Adipose tissue (tissue), 3 donors: ENCODE data around the gene PPP2R5C. TPM values are rescaled to one million over a fixed set of nuclear protein-coding genes. Genes with fewer than 3 reads are reported as not detected.

Source experiments
- H3K27ac ChIP-seq: one replicate; pipeline ENCODE4 v1.5.1; 2013; ENCODE audit warnings: low read depth, low read length
- WGBS, 3 donors: extraction: QIAGEN DNeasy Blood & Tissue Kit; methylation state at CpG; one replicate each; pipeline ENCODE4 v1.1.7; 2013; 5-methylcytosine and 5-hydroxymethylcytosine counted together
- polyA plus RNA-seq, 3 donors: library from polyadenylated mRNA; stranded (reverse); fragments of 200-250 nt; gene quantifications; one replicate each; pipeline ENCODE4 v1.2.3, GENCODE V29; 2013
- donor health status: healthy with polysubstance abuse.
- donor health status: Bipolar disorder and iron deficiency.
- donor health status: healthy.

The PPP2R5C gene
- polyA plus RNA-seq, 3 donors = 30.6 to 84.0 (median 46.8) TPM

DNA sequence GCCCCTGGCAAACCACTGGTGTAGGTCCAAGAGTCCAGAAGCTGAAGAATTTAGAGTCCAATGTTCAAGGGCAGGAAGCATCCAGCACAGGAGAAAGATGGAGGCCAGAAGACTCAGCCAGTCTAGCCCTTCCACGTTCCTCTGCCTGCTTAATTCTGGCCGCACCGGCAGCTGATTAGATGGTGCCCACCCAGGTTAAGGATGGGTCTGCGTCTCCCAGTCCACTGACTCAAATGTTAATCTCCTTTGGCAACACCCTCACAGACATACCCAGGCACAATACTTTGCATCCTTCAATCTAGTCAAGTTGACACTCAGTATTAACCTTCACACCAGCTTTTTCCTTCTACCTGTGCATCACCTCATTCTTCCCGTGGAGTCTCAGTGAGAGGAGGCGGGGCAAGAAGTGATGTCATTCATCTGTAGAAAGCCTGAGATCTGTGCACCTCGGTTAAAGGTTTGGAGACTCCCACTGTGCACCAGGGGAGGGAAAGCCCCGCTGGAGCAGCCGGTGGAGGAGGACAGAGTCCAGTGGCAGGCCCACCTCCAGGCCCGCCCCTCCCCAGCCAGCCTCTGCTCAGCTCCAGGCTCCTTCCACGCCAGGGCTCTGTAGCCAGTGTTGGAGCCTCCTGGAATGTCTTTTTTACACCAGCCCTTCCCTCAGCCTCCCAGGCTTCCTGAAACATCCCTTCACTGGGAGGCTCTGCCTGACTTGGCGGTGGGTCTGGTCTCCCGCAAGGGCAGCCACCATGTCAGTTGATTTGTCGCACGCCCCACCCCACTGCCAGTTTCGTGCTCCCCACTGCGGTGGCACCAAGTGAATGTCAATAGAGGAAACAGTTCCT lies 122.8 kb downstream of the PPP2R5C start:
- 94 to 96% (median 96%) methylated on average over 17 of the region's 17 CpGs for WGBS, 3 donors
- H3K27ac ChIP-seq = no peak overlapping the region

DNA sequence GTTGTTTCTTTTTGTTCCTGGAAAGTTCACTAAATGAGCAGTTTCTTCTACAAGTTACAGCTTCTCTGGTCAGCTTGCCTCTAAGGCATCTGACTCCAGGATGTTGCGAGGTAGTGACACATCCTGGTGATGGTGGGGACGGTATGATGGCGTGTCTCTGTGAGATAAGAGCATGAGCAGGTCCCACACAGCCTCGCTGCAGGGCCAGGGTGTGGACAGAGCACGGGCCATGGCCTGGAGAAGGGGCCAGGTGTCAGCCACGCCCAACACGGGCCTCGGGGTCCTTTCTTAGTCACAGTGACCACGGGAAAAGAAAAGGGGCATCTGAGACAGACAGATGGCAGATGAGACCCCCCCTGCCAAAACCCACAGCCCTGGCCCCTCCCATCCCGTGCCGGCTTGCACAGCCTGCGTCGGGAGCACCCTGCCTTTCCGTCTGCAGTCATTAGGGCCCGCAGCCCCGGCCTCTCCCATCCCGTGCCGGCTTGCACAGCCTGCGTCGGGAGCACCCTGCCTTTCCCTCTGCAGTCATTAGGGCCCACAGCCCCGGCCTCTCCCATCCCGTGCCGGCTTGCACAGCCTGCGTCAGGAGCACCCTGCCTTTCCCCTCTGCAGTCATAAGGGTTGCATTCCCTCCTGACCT lies 123.5 kb downstream of the PPP2R5C start:
- 96 to 99% (median 97%) methylated on average over 23 to 24 of the region's 24 CpGs for WGBS, 3 donors
- H3K27ac ChIP-seq = no peak overlapping the region

DNA sequence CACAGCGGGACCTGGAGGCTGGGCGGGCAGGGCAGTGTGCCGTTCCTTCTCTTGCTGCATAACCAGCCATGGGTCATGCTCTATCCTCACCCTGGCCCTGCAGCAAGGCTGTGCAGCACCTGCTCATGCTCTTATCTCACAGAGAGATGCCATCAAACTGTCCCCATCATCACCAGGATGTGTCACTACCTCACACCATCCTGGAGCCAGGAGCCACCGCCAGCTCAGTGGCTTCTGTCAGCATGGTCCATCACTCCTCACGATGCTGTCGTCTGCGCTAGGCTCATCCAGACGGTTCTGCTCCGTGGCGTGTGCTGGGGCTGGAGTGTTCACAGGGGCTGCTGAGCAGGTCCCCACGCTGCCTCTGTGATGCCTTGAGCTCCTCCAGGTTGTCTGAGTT lies 125.7 kb downstream of the PPP2R5C start:
- no peak overlapping the region for H3K27ac ChIP-seq
- WGBS, 3 donors = 92 to 98% (median 97%) methylated on average over 11 of the region's 11 CpGs

DNA sequence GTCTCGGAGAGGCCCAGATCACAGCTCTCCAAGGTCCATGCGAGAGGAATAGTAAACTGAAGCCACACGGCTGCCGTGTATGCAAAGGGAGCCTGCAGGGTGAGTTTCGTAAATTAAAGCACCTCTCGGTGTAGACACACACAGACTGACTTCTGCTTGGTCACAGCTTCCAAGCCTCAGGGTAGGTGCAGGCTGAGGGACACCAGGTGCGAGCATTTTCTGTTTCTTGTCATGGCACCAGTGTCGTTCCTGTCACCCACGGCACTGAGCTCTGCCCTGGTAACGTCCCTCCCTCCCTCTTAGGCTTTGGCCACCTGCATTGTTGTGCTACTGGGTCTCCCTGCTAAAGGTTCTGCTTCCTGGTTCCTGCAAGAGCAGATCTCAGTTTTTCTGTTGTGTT lies 126.7 kb downstream of the PPP2R5C start:
- 89 to 94% (median 93%) methylated on average over 10 of the region's 10 CpGs for WGBS, 3 donors
- H3K27ac ChIP-seq = no peak overlapping the region

DNA sequence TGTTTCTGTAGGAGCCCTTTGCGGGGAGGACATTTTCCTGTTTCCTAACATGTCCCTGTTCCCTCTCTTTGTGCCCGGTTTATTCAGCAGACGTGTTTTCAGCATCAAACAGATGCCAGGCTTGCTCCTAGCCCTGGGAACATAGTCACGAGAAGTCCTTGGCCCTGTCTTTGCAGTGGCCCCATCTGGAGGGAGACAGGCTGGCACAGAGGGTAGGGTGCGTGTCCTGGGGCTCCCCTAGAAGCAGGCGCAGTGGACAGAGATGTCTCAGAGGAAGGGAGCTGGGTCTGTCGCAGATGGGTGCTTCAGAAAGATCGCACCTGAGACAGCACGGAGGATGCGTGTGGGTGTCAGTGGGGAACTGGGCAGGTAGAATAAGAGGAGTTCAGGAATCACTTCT lies 127.9 kb downstream of the PPP2R5C start:
- 92 to 93% (median 92%) methylated on average over 10 of the region's 10 CpGs for WGBS, 3 donors
- no peak overlapping the region for H3K27ac ChIP-seq

DNA sequence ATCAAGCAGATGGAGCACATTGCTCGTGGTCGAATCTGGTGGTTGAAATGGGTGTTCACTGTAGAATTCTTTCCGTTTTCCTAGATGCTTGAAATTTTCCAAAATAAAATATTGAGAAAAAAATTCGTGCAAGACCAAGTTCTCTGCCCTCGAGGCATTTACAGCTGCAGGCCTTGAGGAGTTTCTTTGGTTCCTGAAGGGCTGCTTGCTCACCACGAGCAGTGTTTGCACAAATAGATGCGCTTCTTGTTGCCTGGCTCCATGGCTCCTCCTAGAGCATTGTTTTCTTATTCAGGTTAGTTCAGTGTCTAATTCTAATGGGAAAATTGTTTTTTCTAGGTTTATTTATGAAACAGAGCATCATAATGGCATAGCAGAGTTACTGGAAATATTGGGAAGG lies 128.4 kb downstream of the PPP2R5C start:
- H3K27ac ChIP-seq = no peak overlapping the region
- WGBS, 3 donors = 67 to 80% (median 75%) methylated on average over 7 of the region's 7 CpGs

DNA sequence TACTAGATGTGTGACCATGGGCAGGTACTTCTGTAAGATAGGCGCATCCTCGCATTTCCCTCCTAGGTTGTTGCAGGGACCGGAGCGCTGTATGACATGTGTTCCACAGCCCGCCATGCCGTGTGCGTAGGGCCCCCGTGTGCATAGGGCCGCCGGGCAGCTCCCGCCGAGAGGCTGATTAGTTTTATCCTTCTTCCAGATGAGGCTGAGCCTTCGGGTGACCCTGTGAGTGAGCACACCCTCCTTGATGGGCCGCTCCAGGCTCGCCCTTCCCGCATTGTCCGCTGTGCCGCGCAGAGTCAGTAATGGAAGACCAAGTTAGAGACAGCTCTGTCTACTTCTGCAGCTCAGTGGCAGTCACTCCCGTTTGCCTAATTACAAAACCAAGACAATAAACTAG lies 130.0 kb downstream of the PPP2R5C start:
- WGBS, 3 donors = 94 to 98% (median 96%) methylated on average over 20 of the region's 20 CpGs
- no peak overlapping the region for H3K27ac ChIP-seq

DNA sequence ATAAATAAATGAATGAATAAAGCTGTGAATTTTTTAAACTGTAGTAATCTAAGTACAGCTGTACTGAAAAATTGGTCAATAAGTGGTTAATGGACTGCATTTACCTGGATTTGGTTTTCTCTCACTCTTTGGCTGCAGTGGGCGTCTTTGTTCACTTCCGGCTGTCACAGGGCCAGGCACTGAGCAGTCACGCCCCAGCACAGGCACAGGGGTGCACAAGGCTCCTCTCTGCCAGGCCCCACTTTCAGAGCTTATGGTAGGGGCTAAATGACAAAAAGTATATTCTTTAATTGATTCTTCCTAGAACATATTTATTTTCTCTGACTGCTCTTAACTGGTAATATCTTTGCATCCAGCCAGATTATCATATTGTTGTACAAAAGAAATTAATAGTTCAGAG lies 132.2 kb downstream of the PPP2R5C start:
- 85 to 91% (median 86%) methylated on average over 3 of the region's 3 CpGs for WGBS, 3 donors

DNA sequence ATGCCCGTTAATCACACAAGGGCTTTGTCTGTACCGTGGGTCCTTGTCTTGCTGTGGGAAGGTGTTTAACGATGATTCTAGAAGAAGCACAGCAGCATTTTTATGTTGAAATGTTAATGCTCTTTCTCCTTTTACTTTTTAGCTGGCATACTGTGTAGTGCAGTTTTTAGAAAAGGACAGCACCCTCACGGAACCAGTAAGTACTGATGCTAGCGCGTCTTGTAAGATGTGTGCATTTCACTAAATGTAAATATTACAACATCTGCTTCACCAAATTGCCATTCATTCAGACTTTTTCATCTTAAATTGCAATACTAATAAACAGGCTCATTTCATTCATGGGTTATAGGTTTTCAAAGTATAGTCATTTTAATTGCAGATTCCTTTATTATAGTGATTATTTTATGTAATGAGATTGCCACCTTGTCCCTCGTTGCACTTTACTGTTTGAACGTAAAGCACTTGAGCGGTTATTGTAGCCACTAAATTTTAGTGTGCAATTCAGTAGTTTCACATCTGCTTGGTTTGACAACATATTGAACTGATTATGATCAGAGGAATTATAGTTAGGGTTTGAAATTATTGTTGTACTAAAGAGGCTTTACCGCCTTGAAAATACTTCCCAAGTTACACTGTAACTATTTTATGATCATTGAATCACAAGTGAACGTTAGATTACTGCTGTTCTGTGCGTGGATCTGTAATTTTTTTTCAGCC lies 133.0 kb downstream of the PPP2R5C start:
- H3K27ac ChIP-seq = no peak overlapping the region
- WGBS, 3 donors = 91 to 94% (median 93%) methylated on average over 12 of the region's 12 CpGs

More for the DNA sequence above, 132.2 kb downstream of the PPP2R5C start:
- H3K27ac ChIP-seq = no peak overlapping the region

DNA sequence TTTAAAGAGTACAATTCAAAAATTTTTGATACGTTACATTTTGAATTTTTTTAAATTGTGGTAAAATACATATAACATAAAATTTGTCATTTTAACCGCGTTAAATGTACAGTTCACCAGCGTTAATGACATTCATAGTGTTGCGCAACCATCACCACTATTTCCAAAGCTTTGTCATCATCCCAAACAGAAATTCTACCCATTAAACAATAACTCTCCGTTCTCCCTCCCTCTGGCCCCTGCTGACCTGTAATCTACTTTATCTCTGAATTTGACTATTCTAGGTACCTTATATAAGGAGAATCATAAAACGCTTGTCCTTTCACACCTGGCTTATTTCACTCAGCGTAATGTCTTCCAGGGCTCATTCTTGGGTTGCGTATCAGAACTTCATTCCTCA lies 133.7 kb downstream of the PPP2R5C start:
- 86 to 92% (median 87%) methylated on average over 9 of the region's 9 CpGs for WGBS, 3 donors
- no peak overlapping the region for H3K27ac ChIP-seq

DNA sequence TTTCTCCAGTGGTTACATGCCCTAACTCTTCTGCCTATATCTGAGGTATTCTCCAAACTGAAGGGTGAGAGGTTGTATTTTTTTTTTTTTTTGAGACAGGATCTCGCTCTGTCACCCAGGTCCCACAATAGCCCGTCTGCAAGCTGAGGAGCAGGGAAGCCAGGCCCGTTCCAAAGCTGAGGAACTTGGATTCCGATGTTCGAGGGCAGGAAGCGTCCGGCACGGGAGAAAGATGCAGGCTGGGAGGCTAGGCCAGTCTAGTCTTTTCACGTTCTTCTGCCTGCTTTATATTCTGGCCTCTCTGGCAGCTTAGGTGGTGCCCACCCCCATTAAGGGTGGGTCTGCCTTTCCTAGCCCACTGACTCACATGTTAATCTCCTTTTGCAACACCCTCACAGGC lies 135.8 kb downstream of the PPP2R5C start:
- H3K27ac ChIP-seq = no peak overlapping the region
- 96 to 99% (median 97%) methylated on average over 9 of the region's 9 CpGs for WGBS, 3 donors

DNA sequence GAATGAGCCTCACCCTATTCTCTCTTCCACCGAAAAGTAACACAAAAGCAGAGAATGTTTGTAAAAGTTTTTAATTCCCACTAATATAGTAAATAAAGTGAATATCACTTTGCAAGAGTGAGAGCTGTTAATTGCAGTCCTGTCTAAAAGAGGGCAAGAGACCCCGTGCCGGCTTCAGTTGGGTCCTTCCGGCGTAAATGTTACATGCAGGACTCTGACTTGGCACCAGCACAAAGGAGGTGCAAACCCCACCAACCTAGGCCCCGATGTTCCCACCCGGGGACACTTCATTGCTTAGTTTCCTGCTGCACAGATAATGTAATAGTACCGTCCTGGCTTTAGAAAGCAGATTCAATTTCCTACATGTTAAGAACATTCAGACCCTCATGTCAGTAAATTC lies 136.9 kb downstream of the PPP2R5C start:
- WGBS, 3 donors = 94 to 95% (median 94%) methylated on average over 8 of the region's 8 CpGs
- H3K27ac ChIP-seq = no peak overlapping the region

DNA sequence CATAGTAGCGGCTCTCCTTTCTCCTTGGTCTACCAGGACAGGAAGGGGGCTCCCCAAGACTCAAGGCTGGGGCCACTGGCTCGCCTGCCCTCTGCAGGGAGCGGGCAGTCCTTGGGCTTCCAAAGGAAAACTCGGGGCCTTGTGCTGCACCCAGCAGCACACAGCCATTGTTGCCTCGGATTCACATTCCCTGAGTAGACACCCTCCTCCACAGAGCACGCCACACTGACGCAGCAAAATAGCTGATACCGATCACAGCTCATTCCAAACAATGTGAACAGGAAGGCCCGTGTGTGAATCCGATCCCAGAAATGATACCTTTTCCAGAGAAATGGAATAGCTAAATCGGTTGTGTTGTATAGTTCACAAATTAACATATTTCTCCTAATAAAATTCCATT lies 137.8 kb downstream of the PPP2R5C start:
- 96 to 97% (median 96%) methylated on average over 11 of the region's 11 CpGs for WGBS, 3 donors
- no peak overlapping the region for H3K27ac ChIP-seq

DNA sequence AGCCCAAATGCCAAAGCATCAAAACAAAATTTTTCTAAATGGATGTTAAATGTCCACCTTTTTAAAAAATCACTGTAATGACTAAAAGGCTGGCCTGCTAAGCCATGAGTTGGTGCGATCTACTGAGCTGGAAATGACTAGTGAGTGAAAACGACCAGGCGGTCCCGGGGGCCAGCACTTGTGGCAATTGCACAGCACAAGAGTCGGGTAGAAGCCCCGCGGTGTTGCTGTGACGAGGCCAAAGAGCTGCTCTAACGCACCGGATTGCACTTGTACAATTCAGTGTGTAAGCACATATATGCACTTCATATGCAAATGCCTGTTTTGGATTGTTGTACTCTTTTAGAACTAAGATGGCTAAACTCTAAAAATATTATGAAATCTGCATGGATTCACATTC lies 138.7 kb downstream of the PPP2R5C start:
- WGBS, 3 donors = 93 to 96% (median 95%) methylated on average over 10 of the region's 10 CpGs
- no peak overlapping the region for H3K27ac ChIP-seq

DNA sequence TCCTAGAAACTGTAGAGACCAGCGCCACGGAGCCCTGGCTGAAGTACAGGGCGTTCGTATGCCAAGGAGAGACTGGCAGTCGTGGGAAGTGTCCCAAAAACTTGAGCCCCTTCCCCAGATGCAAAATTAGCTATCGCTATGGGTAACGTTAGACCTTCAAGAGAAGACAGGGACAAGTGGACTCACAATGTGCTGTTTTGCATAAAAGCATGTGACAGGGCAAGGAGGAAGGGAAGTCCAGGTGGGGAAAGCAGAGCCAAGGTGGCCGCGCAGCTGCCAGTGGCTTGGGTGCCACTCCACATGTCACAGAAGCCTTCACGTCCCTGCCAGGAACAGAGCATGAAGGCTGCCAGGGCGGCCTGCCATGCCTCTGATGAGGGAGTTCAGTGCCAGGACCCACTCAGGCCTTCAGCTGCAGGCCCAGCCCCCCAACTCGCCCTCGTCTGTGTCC lies 141.6 kb downstream of the PPP2R5C start:
- no peak overlapping the region for H3K27ac ChIP-seq
- 90 to 96% (median 94%) methylated on average over 13 of the region's 13 CpGs for WGBS, 3 donors

DNA sequence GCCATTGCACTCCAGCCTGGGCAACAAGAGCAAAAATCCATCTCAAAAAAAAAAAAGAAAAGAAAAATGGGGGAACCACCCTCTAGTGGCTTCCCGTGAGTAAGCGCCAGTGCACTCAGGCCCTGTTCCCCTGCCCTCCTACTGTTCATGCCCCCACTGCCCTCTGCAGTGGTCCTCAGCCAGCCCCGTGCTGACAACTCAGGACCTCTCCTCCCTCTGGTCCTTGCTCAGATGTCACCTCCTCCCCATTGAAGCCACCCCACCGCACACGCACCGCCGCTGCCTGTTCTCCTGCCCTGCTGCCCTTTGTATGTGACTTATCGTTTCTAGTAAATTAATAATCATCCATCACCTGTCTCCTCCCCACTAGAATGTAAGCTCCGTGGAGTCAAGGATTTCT lies 144.1 kb downstream of the PPP2R5C start:
- 68 to 85% (median 84%) methylated on average over 9 of the region's 9 CpGs for WGBS, 3 donors
- H3K27ac ChIP-seq = no peak overlapping the region

DNA sequence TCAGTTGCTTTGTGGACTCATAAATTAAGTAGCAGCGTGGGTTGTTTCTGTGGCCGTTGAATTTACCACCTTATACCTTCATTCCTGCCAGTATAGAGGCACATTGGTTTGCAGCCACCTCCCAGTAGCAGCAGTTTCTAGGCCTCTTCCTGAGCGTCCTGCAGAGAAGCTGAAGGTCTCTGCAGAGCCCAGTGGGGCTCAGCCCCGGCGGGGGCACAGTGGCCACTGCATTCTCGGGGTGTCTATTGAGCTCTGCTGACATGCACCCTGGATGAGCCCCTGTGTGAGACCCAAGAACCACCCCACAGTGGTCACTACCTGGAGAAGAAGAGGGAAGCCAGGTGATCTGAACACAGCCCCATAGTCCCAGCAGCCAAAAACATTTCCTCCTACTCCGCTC lies 145.1 kb downstream of the PPP2R5C start:
- 92 to 96% (median 96%) methylated on average over 7 of the region's 7 CpGs for WGBS, 3 donors
- H3K27ac ChIP-seq = no peak overlapping the region

DNA sequence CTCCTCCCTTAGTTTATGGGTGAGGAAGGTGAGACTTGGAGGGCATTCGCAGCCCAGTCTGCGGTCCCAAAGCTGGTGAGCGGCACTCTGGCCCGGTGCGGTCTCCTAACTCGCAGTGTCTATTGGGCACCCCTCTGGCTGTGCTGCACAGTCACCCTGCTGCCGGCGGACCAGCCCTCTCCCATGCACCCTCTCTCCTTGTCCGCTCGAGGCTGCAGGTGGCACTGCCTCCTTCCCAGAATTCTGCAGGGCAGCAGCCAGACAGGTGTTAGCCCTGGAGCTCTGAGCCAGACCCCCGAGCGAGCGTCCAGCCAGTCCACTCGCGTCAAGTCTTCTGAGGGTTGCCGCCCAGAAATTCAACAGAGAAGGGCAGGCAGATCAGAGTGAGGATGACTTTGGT lies 146.1 kb downstream of the PPP2R5C start:
- H3K27ac ChIP-seq = no peak overlapping the region
- 95 to 98% (median 95%) methylated on average over 16 of the region's 16 CpGs for WGBS, 3 donors

DNA sequence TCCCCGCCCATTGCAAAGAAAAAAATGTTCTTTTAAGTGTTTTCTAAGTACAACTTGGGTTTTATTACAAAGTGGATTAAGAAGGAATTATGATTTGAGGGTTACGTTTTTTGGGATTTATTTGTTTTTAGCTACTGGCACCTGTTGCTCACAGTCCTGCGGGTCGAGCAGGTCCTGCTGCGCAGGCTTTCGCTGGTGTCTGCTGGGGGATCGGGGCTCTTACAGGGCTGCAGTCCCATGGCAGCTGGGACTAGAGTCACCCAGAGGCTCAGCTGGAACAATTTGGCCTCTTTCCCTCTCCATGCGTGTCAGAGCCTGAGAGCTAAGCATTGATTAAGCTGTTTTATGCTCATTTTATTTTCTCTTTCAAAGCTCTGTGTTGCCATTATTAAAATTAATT lies 147.3 kb downstream of the PPP2R5C start:
- no peak overlapping the region for H3K27ac ChIP-seq
- 88 to 94% (median 94%) methylated on average over 8 of the region's 8 CpGs for WGBS, 3 donors
